Endothelial cell of umbilical vein (primary cell): ENCODE results near the gene TMEM229B. TPM values are rescaled to one million over a fixed set of nuclear protein-coding genes. Genes with fewer than 3 reads are reported as not detected.
A peak's percentile ranks its signal among the peaks of the same experiment; 100 is the strongest.

ENCODE experiments used
- BruUV-seq: library from RNA; stranded (reverse); fragments of 400-500 nt; replicated peaks from 2 replicates; lab custom pipeline; 2021; lab: Mats Ljungman, UMichigan
- CTCF ChIA-PET: fragments of 300-600, 350-600 bp; sonication (Branson Sonifier 250); formaldehyde crosslinking; loops from one replicate; lab custom pipeline; 2021; ENCODE audit warnings: antibody characterized with exemption, inconsistent platforms; lab: Charles Lee
- POLR2A ChIA-PET: fragments of 300-600, 350-600 bp; sonication (Branson Sonifier 250); formaldehyde crosslinking; loops from one replicate; lab custom pipeline; 2021; ENCODE audit warnings: antibody characterized with exemption, inconsistent platforms; lab: Charles Lee
- DNase-seq: peaks from one replicate; pipeline ENCODE4 v3.0.0-alpha.2; 2011; ENCODE audit warnings: low read depth, low spot score
- FAIRE-seq: peaks from 2 replicates; lab custom pipeline; 2011; peaks lifted over from hg19 to GRCh38; lab: Jason Lieb, UNC
- H2AFZ ChIP-seq: 2 replicates; pipeline ENCODE4 v1.6.0; 2012; ENCODE audit warnings: low read depth, low read length, control low read depth, inconsistent platforms
- H3K27ac ChIP-seq: 2 replicates; pipeline ENCODE4 v1.5.1; 2011; ENCODE audit warnings: low read depth, mild to moderate bottlenecking, control low read depth, low read length, moderate library complexity; ENCODE audit not compliant: insufficient read depth
- H3K27me3 ChIP-seq, 2 experiments: 2 replicates each; pipeline versions ENCODE4 v1.6.0 to v1.6.1; 2011; ENCODE audit warnings: low read length in 2 of 2, mixed read lengths in 1 of 2; ENCODE audit not compliant: control insufficient read depth in 2 of 2, insufficient read depth in 2 of 2
- H3K36me3 ChIP-seq, 2 experiments: 2 replicates in 1 of 2; 3 replicates in 1 of 2; pipeline ENCODE4 v1.5.1; 2011; ENCODE audit warnings: low read length in 2 of 2, mild to moderate bottlenecking in 1 of 2, moderate library complexity in 1 of 2; ENCODE audit not compliant: control insufficient read depth in 2 of 2, insufficient read depth in 2 of 2; ENCODE audit errors: extremely low read depth in 1 of 2
- H3K4me1 ChIP-seq: 3 replicates; pipeline ENCODE4 v1.5.1; 2011; ENCODE audit warnings: mild to moderate bottlenecking, low read length; ENCODE audit not compliant: control insufficient read depth, insufficient read depth; ENCODE audit errors: extremely low read depth
- H3K4me2 ChIP-seq: 2 replicates; pipeline ENCODE4 v1.6.1; 2011; ENCODE audit warnings: low read length, control low read depth, mixed read lengths; ENCODE audit not compliant: insufficient read depth
- H3K4me3 ChIP-seq, 3 experiments: fragments of 200-600 bp in 1 of 3; sonication (generic), shearing (Covaris generic) in 1 of 3; replicated peaks in 1 of 3; 2 replicates each; pipeline ENCODE4 v1.5.1; 2011 to 2016; ENCODE audit warnings: control low read depth in 3 of 3, low read length in 3 of 3, mild to moderate bottlenecking in 2 of 3, inconsistent platforms in 1 of 3, low read depth in 1 of 3, moderate library complexity in 1 of 3; ENCODE audit not compliant: insufficient read depth in 1 of 3
- H3K79me2 ChIP-seq: 2 replicates; pipeline ENCODE4 v1.6.0; 2012; ENCODE audit warnings: low read length, inconsistent platforms; ENCODE audit not compliant: control insufficient read depth, insufficient read depth
- H3K9ac ChIP-seq: replicated peaks from 2 replicates; pipeline ENCODE3; 2011; ENCODE audit warnings: low read length, control low read depth; ENCODE audit not compliant: insufficient read depth; ENCODE audit errors: extremely low read depth
- H3K9me1 ChIP-seq: replicated peaks from 3 replicates; pipeline ENCODE4 v1.6.0; 2011; ENCODE audit warnings: mild to moderate bottlenecking, low read length; ENCODE audit not compliant: control insufficient read depth, insufficient read depth; ENCODE audit errors: extremely low read depth
- H3K9me3 ChIP-seq: replicated peaks from 2 replicates; pipeline ENCODE4 v1.5.1; 2012; ENCODE audit warnings: low read length, inconsistent platforms; ENCODE audit not compliant: control insufficient read depth, insufficient read depth
- H4K20me1 ChIP-seq: replicated peaks from 2 replicates; pipeline ENCODE3; 2011; ENCODE audit warnings: mild to moderate bottlenecking, low read length; ENCODE audit not compliant: control insufficient read depth, insufficient read depth; ENCODE audit errors: extremely low read depth
- EZH2 ChIP-seq: IDR thresholded peaks from 2 replicates; pipeline ENCODE4 v1.6.1; 2012; ENCODE audit warnings: borderline replicate concordance, low read depth, mild to moderate bottlenecking, moderate library complexity, low read length, inconsistent platforms; ENCODE audit not compliant: severe bottlenecking
- FOS ChIP-seq: IDR thresholded peaks from 2 replicates; pipeline ENCODE4 v1.6.1; 2011; ENCODE audit warnings: mild to moderate bottlenecking, low read length, moderate library complexity, borderline replicate concordance; ENCODE audit not compliant: insufficient read depth
- GATA2 ChIP-seq: IDR thresholded peaks from 2 replicates; pipeline ENCODE4 v1.7.0; 2011; ENCODE audit warnings: low read depth, mild to moderate bottlenecking, moderate library complexity, mixed read lengths, low read length; ENCODE audit not compliant: insufficient read length, insufficient read depth
- JUN ChIP-seq: IDR thresholded peaks from 2 replicates; pipeline ENCODE4 v1.6.1; 2011; ENCODE audit warnings: borderline replicate concordance, low read depth; ENCODE audit not compliant: insufficient read length, insufficient read depth
- MYC ChIP-seq: IDR thresholded peaks from one replicate; pipeline ENCODE4 v1.6.1; 2011; ENCODE audit warnings: mild to moderate bottlenecking, low read depth, low read length
- POLR2A ChIP-seq: IDR thresholded peaks from 2 replicates; pipeline ENCODE4 v1.6.1; 2012; ENCODE audit warnings: low read depth, mild to moderate bottlenecking, control low read depth, low read length
- POLR2AphosphoS5 ChIP-seq: IDR thresholded peaks from 2 replicates; pipeline ENCODE4 v1.6.1; 2012; ENCODE audit warnings: low read depth, mild to moderate bottlenecking, control low read depth, low read length, moderate library complexity; ENCODE audit not compliant: insufficient read depth
- dilution Hi-C: fragments of 300-500 bp; cut with MboI; formaldehyde crosslinking; loops from one replicate; pipeline ENCODE4 v1.15.0; 2019; ENCODE audit warnings: low sequenced_read_pairs; ENCODE audit not compliant: extremely low pct_ligation_motif_present
- intact Hi-C: fragments of 100-400 bp; cut with micrococcal nuclease; formaldehyde crosslinking; loops from one replicate; pipeline ENCODE4 v1.10.0; 2022
- polyA plus RNA-seq, 4 experiments: library from polyadenylated mRNA; depleted of rRNA in 3 of 4; stranded (reverse) in 3 of 4; unstranded in 1 of 4; fragments of >200 nt; gene quantifications; 2 replicates each; pipeline versions ENCODE4 v1.2.1 to v1.2.3, GENCODE V29; 2011 to 2012; ENCODE audit warnings: missing spikeins in 1 of 4
- total RNA-seq: library from RNA; stranded (reverse); gene quantifications from 2 replicates; pipeline ENCODE4 v1.2.3, GENCODE V29; 2021
- TF ChIP-seq, protein P1 (sequence below): IDR thresholded peaks from 2 replicates; pipeline ENCODE4 v1.6.1; 2011; ENCODE audit not compliant: insufficient read depth, insufficient read length
- TF ChIP-seq, protein P2 (sequence below), 2 donors: IDR thresholded peaks; 1 replicate in 1 of 2; 2 replicates in 1 of 2; pipeline ENCODE4 v1.5.1; 2011; ENCODE audit warnings: low read length in 2 of 2, mild to moderate bottlenecking in 2 of 2, moderate library complexity in 2 of 2, control low read depth in 1 of 2, inconsistent platforms in 1 of 2, low read depth in 1 of 2; ENCODE audit not compliant: insufficient read depth in 1 of 2; ENCODE audit errors: extremely low read depth in 1 of 2

TMEM229B gene
- total and polyA plus RNA-seq, 2 donors (not counting 3 experiments of a cell fraction or from before 2014, with no cell fraction given): 0.03 TPM; not detected in 1

GRCh38 chr14:67536087-67536486 lies 47.6 kb upstream of the TMEM229B start:
- H2AFZ ChIP-seq: no peak overlapping the region
- FAIRE-seq: no peak
- ChIA-PET CTCF (interaction anchor here (1.2 to 2.2 kb wide), 3 partner anchors 9 to 168 kb away, joined by 4 to 10 read pairs (median 6); no protein-coding TSS in a partner anchor), POLR2A (no interaction called here)
- intact Hi-C loops: no loop called here
- no peaks in the 10 kb centered on the region for H3K9me3 ChIP-seq
- dilution Hi-C loops: no loop called here
- H3K9me1 ChIP-seq: no peaks in the 10 kb centered on the region
- no peaks in the 10 kb centered on the region for H4K20me1 ChIP-seq
- BruUV-seq: no TSS peak
- no peak overlapping the region for H3K4me2 ChIP-seq
- DNase-seq: no peak
- no peak for TF ChIP-seq FOS
- no peak for TF ChIP-seq EZH2
- H3K36me3 ChIP-seq: no peaks in the 10 kb centered on the region
- no peak overlapping the region for H3K4me3 ChIP-seq
- H3K27ac ChIP-seq: no peak overlapping the region
- no peak overlapping the region for H3K9ac ChIP-seq
- no peaks in the 10 kb centered on the region for H3K79me2 ChIP-seq
- H3K27me3 ChIP-seq: peaks cover 23 to 24% of the 10 kb centered on the region in 2 experiments
- peaks cover 2% of the 10 kb centered on the region for H3K4me1 ChIP-seq

GRCh38 chr14:67533754-67534085 lies 45.2 kb upstream of the TMEM229B start:
- no peak for FAIRE-seq

More at GRCh38 chr14:67533754-67534085, 45.2 kb upstream of the TMEM229B start:
- no peaks in the 10 kb centered on the region for H3K36me3 ChIP-seq
- peaks cover 21 to 34% of the 10 kb centered on the region in 2 experiments for H3K27me3 ChIP-seq
- H3K9me3 ChIP-seq: no peaks in the 10 kb centered on the region
- TF ChIP-seq POLR2A (no peak), FOS (no peak), EZH2 (no peak), GATA2 (no peak), POLR2AphosphoS5 (no peak), MYC (no peak), JUN (no peak)
- TF ChIP-seq, protein P1, sequence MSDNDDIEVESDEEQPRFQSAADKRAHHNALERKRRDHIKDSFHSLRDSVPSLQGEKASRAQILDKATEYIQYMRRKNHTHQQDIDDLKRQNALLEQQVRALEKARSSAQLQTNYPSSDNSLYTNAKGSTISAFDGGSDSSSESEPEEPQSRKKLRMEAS: no peak
- TF ChIP-seq, protein P2, sequence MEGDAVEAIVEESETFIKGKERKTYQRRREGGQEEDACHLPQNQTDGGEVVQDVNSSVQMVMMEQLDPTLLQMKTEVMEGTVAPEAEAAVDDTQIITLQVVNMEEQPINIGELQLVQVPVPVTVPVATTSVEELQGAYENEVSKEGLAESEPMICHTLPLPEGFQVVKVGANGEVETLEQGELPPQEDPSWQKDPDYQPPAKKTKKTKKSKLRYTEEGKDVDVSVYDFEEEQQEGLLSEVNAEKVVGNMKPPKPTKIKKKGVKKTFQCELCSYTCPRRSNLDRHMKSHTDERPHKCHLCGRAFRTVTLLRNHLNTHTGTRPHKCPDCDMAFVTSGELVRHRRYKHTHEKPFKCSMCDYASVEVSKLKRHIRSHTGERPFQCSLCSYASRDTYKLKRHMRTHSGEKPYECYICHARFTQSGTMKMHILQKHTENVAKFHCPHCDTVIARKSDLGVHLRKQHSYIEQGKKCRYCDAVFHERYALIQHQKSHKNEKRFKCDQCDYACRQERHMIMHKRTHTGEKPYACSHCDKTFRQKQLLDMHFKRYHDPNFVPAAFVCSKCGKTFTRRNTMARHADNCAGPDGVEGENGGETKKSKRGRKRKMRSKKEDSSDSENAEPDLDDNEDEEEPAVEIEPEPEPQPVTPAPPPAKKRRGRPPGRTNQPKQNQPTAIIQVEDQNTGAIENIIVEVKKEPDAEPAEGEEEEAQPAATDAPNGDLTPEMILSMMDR (IDR thresholded peaks at IDR 0.05; ENCODE audit: extremely low read depth in 1 of 2, insufficient read depth in 1 of 2, low read depth in 1 of 2, low read length in 2 of 2): no peak
- ChIA-PET CTCF (interaction anchor here (1.2 to 2.9 kb wide), 4 partner anchors 10 to 107 kb away, joined by 3 to 25 read pairs (median 6); no protein-coding TSS in a partner anchor), POLR2A (no interaction called here)
- no peak overlapping the region for H3K9ac ChIP-seq
- no peaks in the 10 kb centered on the region for H3K79me2 ChIP-seq
- peaks cover 2% of the 10 kb centered on the region for H3K4me1 ChIP-seq
- dilution Hi-C loops: no loop called here
- H3K4me2 ChIP-seq: peak overlapping the region; percentile 25
- no peaks in the 10 kb centered on the region for H4K20me1 ChIP-seq
- peak overlapping the region in 1 of 3 experiments; percentile 53 for H3K4me3 ChIP-seq
- intact Hi-C loops: loop anchor here (2.0 kb wide), 1 partner anchor 107 kb away; no protein-coding TSS in a partner anchor
- H3K9me1 ChIP-seq: no peaks in the 10 kb centered on the region
- H3K27ac ChIP-seq: no peak overlapping the region
- BruUV-seq: no TSS peak
- DNase-seq: no peak
- H2AFZ ChIP-seq: peak overlapping the region; percentile 56
